ENCODE measurements around the gene ABCA7. TPM values are rescaled to one million over a fixed set of nuclear protein-coding genes. Genes with fewer than 3 reads are reported as not detected.
A peak's percentile ranks its signal among the peaks of the same experiment; 100 is the strongest.

The ABCA7 gene
- total RNA-seq, 1 donor from 2014 or later = 16.3 TPM

GRCh38 chr19:1105008-1105872 lies 65.3 kb downstream of the ABCA7 start:
- Mint-ChIP-seq H3K4me1 (ENCODE audit: unreplicated experiment) (peaks cover 8% of the 10 kb centered on the region), H3K9me3 (ENCODE audit: unreplicated experiment) (no peaks in the 10 kb centered on the region), H3K36me3 (ENCODE audit: low read depth, unreplicated experiment) (peaks cover 4% of the 10 kb centered on the region), H3K27me3 (ENCODE audit: unreplicated experiment) (peaks cover 5% of the 10 kb centered on the region), H3K4me3 (ENCODE audit: unreplicated experiment) (peak overlapping the region; percentile 86), H3K27ac (ENCODE audit: unreplicated experiment) (no peak overlapping the region)
- DNase-seq (ENCODE audit: low spot score) = peak; percentile 41
- TF ChIP-seq, protein P1, sequence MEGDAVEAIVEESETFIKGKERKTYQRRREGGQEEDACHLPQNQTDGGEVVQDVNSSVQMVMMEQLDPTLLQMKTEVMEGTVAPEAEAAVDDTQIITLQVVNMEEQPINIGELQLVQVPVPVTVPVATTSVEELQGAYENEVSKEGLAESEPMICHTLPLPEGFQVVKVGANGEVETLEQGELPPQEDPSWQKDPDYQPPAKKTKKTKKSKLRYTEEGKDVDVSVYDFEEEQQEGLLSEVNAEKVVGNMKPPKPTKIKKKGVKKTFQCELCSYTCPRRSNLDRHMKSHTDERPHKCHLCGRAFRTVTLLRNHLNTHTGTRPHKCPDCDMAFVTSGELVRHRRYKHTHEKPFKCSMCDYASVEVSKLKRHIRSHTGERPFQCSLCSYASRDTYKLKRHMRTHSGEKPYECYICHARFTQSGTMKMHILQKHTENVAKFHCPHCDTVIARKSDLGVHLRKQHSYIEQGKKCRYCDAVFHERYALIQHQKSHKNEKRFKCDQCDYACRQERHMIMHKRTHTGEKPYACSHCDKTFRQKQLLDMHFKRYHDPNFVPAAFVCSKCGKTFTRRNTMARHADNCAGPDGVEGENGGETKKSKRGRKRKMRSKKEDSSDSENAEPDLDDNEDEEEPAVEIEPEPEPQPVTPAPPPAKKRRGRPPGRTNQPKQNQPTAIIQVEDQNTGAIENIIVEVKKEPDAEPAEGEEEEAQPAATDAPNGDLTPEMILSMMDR (IDR thresholded peaks at IDR 0.05; ENCODE audit: unreplicated experiment) = no peak

- no peak for DNase-seq (ENCODE audit: low spot score)
- Mint-ChIP-seq H3K9me3 (ENCODE audit: unreplicated experiment) (no peaks in the 10 kb centered on the region), H3K4me1 (ENCODE audit: unreplicated experiment) (peaks cover 6% of the 10 kb centered on the region), H3K4me3 (ENCODE audit: unreplicated experiment) (peak overlapping the region; percentile 71), H3K27me3 (ENCODE audit: unreplicated experiment) (peaks cover 5% of the 10 kb centered on the region), H3K27ac (ENCODE audit: unreplicated experiment) (no peak overlapping the region), H3K36me3 (ENCODE audit: low read depth, unreplicated experiment) (peaks cover 4% of the 10 kb centered on the region)
- TF ChIP-seq, protein P1 (IDR thresholded peaks at IDR 0.05; ENCODE audit: unreplicated experiment) = no peak
These were observed 66.2 kb downstream of the ABCA7 start for GRCh38 chr19:1105873-1106840.

- H3K27me3 Mint-ChIP-seq (ENCODE audit: unreplicated experiment) = peaks cover 5% of the 10 kb centered on the region
- H3K36me3 Mint-ChIP-seq (ENCODE audit: low read depth, unreplicated experiment) = peaks cover 4% of the 10 kb centered on the region
- no peaks in the 10 kb centered on the region for H3K9me3 Mint-ChIP-seq (ENCODE audit: unreplicated experiment)
- peak overlapping the region; percentile 51 for H3K4me3 Mint-ChIP-seq (ENCODE audit: unreplicated experiment)
- no peak for DNase-seq (ENCODE audit: low spot score)
- H3K4me1 Mint-ChIP-seq (ENCODE audit: unreplicated experiment) = no peaks in the 10 kb centered on the region
- H3K27ac Mint-ChIP-seq (ENCODE audit: unreplicated experiment) = no peak overlapping the region
- TF ChIP-seq, protein P1 (IDR thresholded peaks at IDR 0.05; ENCODE audit: unreplicated experiment) = no peak
These were observed 67.1 kb downstream of the ABCA7 start for GRCh38 chr19:1106841-1107660.

DNA sequence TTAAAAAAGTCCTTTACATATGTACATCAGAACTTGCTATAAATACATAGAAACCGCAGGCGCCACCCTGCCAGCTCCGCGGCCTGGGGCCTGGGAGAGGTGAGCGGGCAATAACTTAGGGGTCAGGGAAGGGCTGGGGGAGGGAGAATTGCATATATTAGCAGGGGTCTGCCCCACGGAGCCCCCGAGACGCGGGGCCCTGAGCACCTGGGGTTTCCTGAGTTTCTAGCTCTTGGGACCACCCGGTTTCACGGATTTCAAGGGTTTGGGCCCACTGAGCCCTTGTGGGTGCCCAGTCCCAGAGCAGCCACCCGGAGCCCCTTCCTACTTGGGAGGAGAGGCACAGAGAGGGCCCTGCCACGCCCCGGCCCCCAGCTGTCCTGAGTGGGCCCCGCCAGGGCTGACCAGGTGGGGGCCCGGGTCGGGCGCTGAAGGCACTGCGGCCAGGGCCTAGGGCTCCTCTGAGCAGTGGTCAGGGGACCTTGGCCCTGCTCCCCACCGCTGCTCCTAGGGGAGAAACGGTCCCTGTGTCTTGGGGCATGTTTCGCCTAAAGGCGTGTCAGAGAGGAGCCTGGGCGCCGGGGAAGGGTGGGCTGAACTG lies 67.9 kb downstream of the ABCA7 start:
- H3K36me3 Mint-ChIP-seq (ENCODE audit: low read depth, unreplicated experiment) = peaks cover 4% of the 10 kb centered on the region
- H3K9me3 Mint-ChIP-seq (ENCODE audit: unreplicated experiment) = no peaks in the 10 kb centered on the region

More for the DNA sequence above, 67.9 kb downstream of the ABCA7 start:
- DNase-seq (ENCODE audit: low spot score) = no peak
- no peak overlapping the region for H3K4me3 Mint-ChIP-seq (ENCODE audit: unreplicated experiment)
- H3K27me3 Mint-ChIP-seq (ENCODE audit: unreplicated experiment) = peaks cover 5% of the 10 kb centered on the region
- H3K27ac Mint-ChIP-seq (ENCODE audit: unreplicated experiment) = no peak overlapping the region
- no peaks in the 10 kb centered on the region for H3K4me1 Mint-ChIP-seq (ENCODE audit: unreplicated experiment)
- TF ChIP-seq, protein P1 (IDR thresholded peaks at IDR 0.05; ENCODE audit: unreplicated experiment) = no peak

Measured in endothelial cell (in vitro differentiated cells).